Neural cell (in vitro differentiated cells): ENCODE results near the gene POLR2L.

Source experiments
- CTCF ChIP-seq: fragments of 450-650 bp; IDR thresholded peaks from 2 replicates; pipeline ENCODE4 v1.5.1; 2014; ENCODE audit warnings: antibody characterized with exemption, mild to moderate bottlenecking, moderate library complexity; ENCODE audit not compliant: poor library complexity, severe bottlenecking
- EP300 ChIP-seq: fragments of 450-650 bp; conservative IDR thresholded peaks from 2 replicates; pipeline ENCODE4 v1.6.1; 2014; ENCODE audit warnings: antibody characterized with exemption, mild to moderate bottlenecking, moderate library complexity; ENCODE audit not compliant: poor library complexity, severe bottlenecking
- EZH2 ChIP-seq: fragments of 200-600, 300-800 bp; shearing (Covaris generic), sonication (generic); IDR thresholded peaks from 2 replicates; pipeline ENCODE4 v1.6.1; 2014; ENCODE audit warnings: antibody characterized with exemption, low read length, borderline replicate concordance, mild to moderate bottlenecking; ENCODE audit not compliant: insufficient read depth, poor library complexity, severe bottlenecking
- MXI1 ChIP-seq: fragments of 450-650 bp; conservative IDR thresholded peaks from 2 replicates; pipeline ENCODE4 v1.6.1; 2014; ENCODE audit warnings: antibody characterized with exemption, mild to moderate bottlenecking; ENCODE audit not compliant: poor library complexity, severe bottlenecking
- POLR2AphosphoS5 ChIP-seq: IDR thresholded peaks from 2 replicates; pipeline ENCODE4 v1.6.1; 2012
- TAF1 ChIP-seq: IDR thresholded peaks from 2 replicates; pipeline ENCODE4 v1.6.1; 2012; ENCODE audit warnings: low read depth

DNA sequence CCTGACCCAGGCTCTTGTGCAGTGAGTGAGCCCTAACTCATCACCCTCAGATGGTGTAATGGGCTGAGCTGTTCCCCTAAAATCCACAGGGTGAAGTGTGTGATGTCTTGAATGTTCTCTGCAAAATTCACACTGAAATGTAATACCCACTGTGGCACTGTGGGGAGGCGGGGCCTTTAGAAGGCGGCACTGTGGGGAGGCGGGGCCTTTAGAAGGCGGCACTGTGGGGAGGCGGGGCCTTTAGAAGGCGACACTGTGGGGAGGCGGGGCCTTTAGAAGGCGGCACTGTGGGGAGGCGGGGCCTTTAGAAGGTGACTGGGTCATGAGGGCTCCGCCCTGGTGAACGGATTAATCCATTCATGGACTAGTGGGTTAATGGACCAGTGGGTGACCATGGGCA lies 35.2 kb upstream of the POLR2L start:
- TF ChIP-seq CTCF = no peak
- TF ChIP-seq EZH2 = no peak
- no peak for TF ChIP-seq TAF1
- TF ChIP-seq POLR2AphosphoS5 = no peak
- no peak for TF ChIP-seq EP300
- TF ChIP-seq MXI1 = no peak
